ENCODE measurements around the gene SCYL2.

The SCYL2 gene

GRCh38 chr12:100364324-100364723 lies 97.3 kb downstream of the SCYL2 start (continued):
- no peak for TF ChIP-seq PATZ1 (CRISPR knock-in tag; IDR thresholded peaks at IDR 0.05; ENCODE audit: borderline replicate concordance)
- TF ChIP-seq ZC3H10 (CRISPR knock-in tag; IDR thresholded peaks at IDR 0.05) = no peak
- no peak for TF ChIP-seq GLIS3 (CRISPR knock-in tag; IDR thresholded peaks at IDR 0.05)
- no peak for TF ChIP-seq PPARA (CRISPR knock-in tag; IDR thresholded peaks at IDR 0.05; ENCODE audit: borderline replicate concordance)
- no peak for TF ChIP-seq ZFP30 (CRISPR knock-in tag; IDR thresholded peaks at IDR 0.05)
- no peak for TF ChIP-seq CSDC2 (CRISPR knock-in tag; IDR thresholded peaks at IDR 0.05)
- TF ChIP-seq OSR1 (CRISPR knock-in tag; IDR thresholded peaks at IDR 0.05) = no peak

- TF ChIP-seq ISL1 (CRISPR knock-in tag; IDR thresholded peaks at IDR 0.05) = no peak
- no peak for TF ChIP-seq BACH2 (CRISPR knock-in tag; IDR thresholded peaks at IDR 0.05; ENCODE audit: borderline replicate concordance)
- no peak for TF ChIP-seq PPARA (CRISPR knock-in tag; IDR thresholded peaks at IDR 0.05; ENCODE audit: borderline replicate concordance)
- no peak for TF ChIP-seq CSDC2 (CRISPR knock-in tag; IDR thresholded peaks at IDR 0.05)
- no peak for TF ChIP-seq GLIS3 (CRISPR knock-in tag; IDR thresholded peaks at IDR 0.05)
- TF ChIP-seq SNAI2 (CRISPR knock-in tag; IDR thresholded peaks at IDR 0.05) = no peak
- TF ChIP-seq, protein P1, sequence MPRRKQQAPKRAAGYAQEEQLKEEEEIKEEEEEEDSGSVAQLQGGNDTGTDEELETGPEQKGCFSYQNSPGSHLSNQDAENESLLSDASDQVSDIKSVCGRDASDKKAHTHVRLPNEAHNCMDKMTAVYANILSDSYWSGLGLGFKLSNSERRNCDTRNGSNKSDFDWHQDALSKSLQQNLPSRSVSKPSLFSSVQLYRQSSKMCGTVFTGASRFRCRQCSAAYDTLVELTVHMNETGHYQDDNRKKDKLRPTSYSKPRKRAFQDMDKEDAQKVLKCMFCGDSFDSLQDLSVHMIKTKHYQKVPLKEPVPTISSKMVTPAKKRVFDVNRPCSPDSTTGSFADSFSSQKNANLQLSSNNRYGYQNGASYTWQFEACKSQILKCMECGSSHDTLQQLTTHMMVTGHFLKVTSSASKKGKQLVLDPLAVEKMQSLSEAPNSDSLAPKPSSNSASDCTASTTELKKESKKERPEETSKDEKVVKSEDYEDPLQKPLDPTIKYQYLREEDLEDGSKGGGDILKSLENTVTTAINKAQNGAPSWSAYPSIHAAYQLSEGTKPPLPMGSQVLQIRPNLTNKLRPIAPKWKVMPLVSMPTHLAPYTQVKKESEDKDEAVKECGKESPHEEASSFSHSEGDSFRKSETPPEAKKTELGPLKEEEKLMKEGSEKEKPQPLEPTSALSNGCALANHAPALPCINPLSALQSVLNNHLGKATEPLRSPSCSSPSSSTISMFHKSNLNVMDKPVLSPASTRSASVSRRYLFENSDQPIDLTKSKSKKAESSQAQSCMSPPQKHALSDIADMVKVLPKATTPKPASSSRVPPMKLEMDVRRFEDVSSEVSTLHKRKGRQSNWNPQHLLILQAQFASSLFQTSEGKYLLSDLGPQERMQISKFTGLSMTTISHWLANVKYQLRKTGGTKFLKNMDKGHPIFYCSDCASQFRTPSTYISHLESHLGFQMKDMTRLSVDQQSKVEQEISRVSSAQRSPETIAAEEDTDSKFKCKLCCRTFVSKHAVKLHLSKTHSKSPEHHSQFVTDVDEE (CRISPR knock-in tag; IDR thresholded peaks at IDR 0.05) = no peak
- TF ChIP-seq ZNF8 (CRISPR knock-in tag; IDR thresholded peaks at IDR 0.05) = no peak
- TF ChIP-seq RARB (CRISPR knock-in tag; IDR thresholded peaks at IDR 0.05) = no peak
- no peak for TF ChIP-seq ZFP3 (CRISPR knock-in tag; IDR thresholded peaks at IDR 0.05)
- TF ChIP-seq TOX (CRISPR knock-in tag; IDR thresholded peaks at IDR 0.05; ENCODE audit: borderline replicate concordance) = no peak
- no peak for TF ChIP-seq POU6F1 (CRISPR knock-in tag; IDR thresholded peaks at IDR 0.05; ENCODE audit: borderline replicate concordance, low read depth)
- no peak for TF ChIP-seq ZNF70 (CRISPR knock-in tag; IDR thresholded peaks at IDR 0.05)
- no peak for TF ChIP-seq ZNF565 (CRISPR knock-in tag; conservative IDR thresholded peaks at IDR 0.05; ENCODE audit: low read depth)
- TF ChIP-seq TCF4 (CRISPR knock-in tag; IDR thresholded peaks at IDR 0.05; ENCODE audit: borderline replicate concordance) = no peak
- no peak for TF ChIP-seq ARNTL (CRISPR knock-in tag; IDR thresholded peaks at IDR 0.05; ENCODE audit: borderline replicate concordance, low read depth)
- TF ChIP-seq PATZ1 (CRISPR knock-in tag; IDR thresholded peaks at IDR 0.05; ENCODE audit: borderline replicate concordance) = no peak
- no peak for TF ChIP-seq CREB5 (CRISPR knock-in tag; IDR thresholded peaks at IDR 0.05; ENCODE audit: low read depth)
- ATAC-seq = no peak
Observed at GRCh38 chr12:100365411-100365810, 98.4 kb downstream of the SCYL2 start.

- no peak for TF ChIP-seq CSDC2 (CRISPR knock-in tag; IDR thresholded peaks at IDR 0.05)
- ATAC-seq = no peak
Observed at GRCh38 chr12:100368066-100368465, 101.1 kb downstream of the SCYL2 start.
